ENCODE data around the gene CRLF1.

The CRLF1 gene

GRCh38 chr19:18580311-18580710 is 26.3 kb downstream of the CRLF1 start:
- no peak overlapping the region for H3K4me3 ChIP-seq (ENCODE audit: low read depth, low read length)
- TF ChIP-seq CTCF (IDR thresholded peaks at IDR 0.05; ENCODE audit: insufficient read depth, low read depth, low read length, missing control alignments), result no peak
- no peak for DNase-seq (ENCODE audit: low read depth)

GRCh38 chr19:18577365-18577914 is 29.2 kb downstream of the CRLF1 start:
- DNase-seq (ENCODE audit: low read depth), result no peak
- no peak for TF ChIP-seq CTCF (IDR thresholded peaks at IDR 0.05; ENCODE audit: insufficient read depth, low read depth, low read length, missing control alignments)
- H3K4me3 ChIP-seq (ENCODE audit: low read depth, low read length), result no peak overlapping the region

GRCh38 chr19:18576383-18576782 is 30.2 kb downstream of the CRLF1 start:
- DNase-seq (ENCODE audit: low read depth), result peak; percentile 33
- TF ChIP-seq CTCF (IDR thresholded peaks at IDR 0.05; ENCODE audit: insufficient read depth, low read depth, low read length, missing control alignments), result no peak
- H3K4me3 ChIP-seq (ENCODE audit: low read depth, low read length), result no peak overlapping the region

GRCh38 chr19:18574691-18575291 is 31.8 kb downstream of the CRLF1 start:
- H3K4me3 ChIP-seq (ENCODE audit: low read depth, low read length), result no peak overlapping the region
- TF ChIP-seq CTCF (IDR thresholded peaks at IDR 0.05; ENCODE audit: insufficient read depth, low read depth, low read length, missing control alignments), result no peak
- DNase-seq (ENCODE audit: low read depth), result no peak

- TF ChIP-seq CTCF (IDR thresholded peaks at IDR 0.05; ENCODE audit: insufficient read depth, low read depth, low read length, missing control alignments), result no peak
- peak; percentile 99 for DNase-seq (ENCODE audit: low read depth)
- H3K4me3 ChIP-seq (ENCODE audit: low read depth, low read length), result peak within 1 kb of the TSS; percentile 100
Measured at GRCh38 chr19:18571564-18572344, 34.8 kb downstream of the CRLF1 start, which contains the start of gene UBA52. Gene UBA52 (plus strand): TSS chr19:18571857. CDS start chr19:18573301, 1,444 bp downstream.

- H3K4me3 ChIP-seq (ENCODE audit: low read depth, low read length), result no peak overlapping the region
- no peak for DNase-seq (ENCODE audit: low read depth)
- TF ChIP-seq CTCF (IDR thresholded peaks at IDR 0.05; ENCODE audit: insufficient read depth, low read depth, low read length, missing control alignments), result no peak
Measured at GRCh38 chr19:18568367-18568766, 38.2 kb downstream of the CRLF1 start.
